Glutamatergic neuron (in vitro differentiated cells): ENCODE results near the gene GAS2L3. TPM values are rescaled to one million over a fixed set of nuclear protein-coding genes. Genes with fewer than 3 reads are reported as not detected.

Experiments used
- DNase-seq: peaks from one replicate; pipeline ENCODE4 v3.0.0; 2022
- H3K27ac Mint-ChIP-seq: one replicate; pipeline ENCODE4 v1.8.0; 2020; ENCODE audit warnings: mild to moderate bottlenecking, mixed read lengths, inconsistent platforms; ENCODE audit not compliant: unreplicated experiment
- H3K27me3 Mint-ChIP-seq: one replicate; pipeline ENCODE4 v1.8.0; 2020; ENCODE audit warnings: mild to moderate bottlenecking, moderate library complexity, mixed read lengths, inconsistent platforms; ENCODE audit not compliant: unreplicated experiment
- H3K36me3 Mint-ChIP-seq: one replicate; pipeline ENCODE4 v1.8.0; 2020; ENCODE audit warnings: mild to moderate bottlenecking, mixed read lengths, inconsistent platforms; ENCODE audit not compliant: unreplicated experiment
- H3K4me1 Mint-ChIP-seq: one replicate; pipeline ENCODE4 v1.8.0; 2020; ENCODE audit warnings: mild to moderate bottlenecking, low read depth, mixed read lengths, inconsistent platforms; ENCODE audit not compliant: unreplicated experiment
- H3K4me3 Mint-ChIP-seq: one replicate; pipeline ENCODE4 v1.8.0; 2020; ENCODE audit warnings: mild to moderate bottlenecking, mixed read lengths, inconsistent platforms; ENCODE audit not compliant: unreplicated experiment
- H3K9me3 Mint-ChIP-seq: one replicate; pipeline ENCODE4 v1.8.0; 2020; ENCODE audit warnings: mild to moderate bottlenecking, moderate library complexity, mixed read lengths, inconsistent platforms; ENCODE audit not compliant: unreplicated experiment
- CTCF ChIP-seq: fragments of 200-600 bp; sonication (generic); IDR thresholded peaks from one replicate; pipeline ENCODE4 v1.5.0; 2021; ENCODE audit not compliant: partially characterized antibody, unreplicated experiment
- long read RNA-seq: library from polyadenylated mRNA; unstranded; transcript quantifications from one replicate; pipeline ENCODE4 v2.0.0, GENCODE V29; 2020; ENCODE audit not compliant: unreplicated experiment
- total RNA-seq: library from RNA; stranded (reverse); fragmentation: NEBNext Ultra II Directional; extraction: Animal tissue kit (Norgen Biotek cat#: 25700); gene quantifications from one replicate; pipeline ENCODE4 v1.2.1, GENCODE V29; 2021; ENCODE audit not compliant: unreplicated experiment

The GAS2L3 gene
- total RNA-seq: 56.2 TPM
- long read RNA-seq, partial matches to known transcripts: 0 of 6 reads
- long read RNA-seq, other reads (novel, unspliced or antisense): 6 of 6 reads

GRCh38 chr12:100573292-100574186 lies at the start of gene GAS2L3:
GAS2L3 (plus strand) TSS chr12:100573684; CDS start chr12:100594905, 21,221 bp downstream.
- H3K9me3 Mint-ChIP-seq: no peaks in the 10 kb centered on the region
- peak; percentile 93 for DNase-seq
- no peaks in the 10 kb centered on the region for H3K4me1 Mint-ChIP-seq

GRCh38 chr12:100528034-100528433 lies 45.5 kb upstream of the GAS2L3 start:
- no peaks in the 10 kb centered on the region for H3K4me1 Mint-ChIP-seq
- TF ChIP-seq CTCF: no peak
- no peaks in the 10 kb centered on the region for H3K9me3 Mint-ChIP-seq
- H3K36me3 Mint-ChIP-seq: no peaks in the 10 kb centered on the region
- H3K27ac Mint-ChIP-seq: no peak overlapping the region
- H3K4me3 Mint-ChIP-seq: no peak overlapping the region
- H3K27me3 Mint-ChIP-seq: no peaks in the 10 kb centered on the region
- DNase-seq: no peak

More at GRCh38 chr12:100573292-100574186, at the start of gene GAS2L3:
- H3K27me3 Mint-ChIP-seq: peaks cover 5% of the 10 kb centered on the region
- no peak for TF ChIP-seq CTCF
- peak within 1 kb of the TSS; percentile 31 for H3K27ac Mint-ChIP-seq
- H3K4me3 Mint-ChIP-seq: peak within 1 kb of the TSS; percentile 97
- H3K36me3 Mint-ChIP-seq: no peaks in the 10 kb centered on the region

- H3K27ac Mint-ChIP-seq: no peak overlapping the region
- H3K4me3 Mint-ChIP-seq: no peak overlapping the region
- no peak for TF ChIP-seq CTCF
- no peaks in the 10 kb centered on the region for H3K27me3 Mint-ChIP-seq
- no peaks in the 10 kb centered on the region for H3K36me3 Mint-ChIP-seq
- no peaks in the 10 kb centered on the region for H3K4me1 Mint-ChIP-seq
- DNase-seq: no peak
- H3K9me3 Mint-ChIP-seq: no peaks in the 10 kb centered on the region
Observed at GRCh38 chr12:100528471-100529127, 44.9 kb upstream of the GAS2L3 start.

GRCh38 chr12:100529756-100530350 lies 43.6 kb upstream of the GAS2L3 start:
- H3K9me3 Mint-ChIP-seq: no peaks in the 10 kb centered on the region
- H3K27me3 Mint-ChIP-seq: no peaks in the 10 kb centered on the region
- H3K27ac Mint-ChIP-seq: no peak overlapping the region
- DNase-seq: no peak
- no peaks in the 10 kb centered on the region for H3K4me1 Mint-ChIP-seq
- H3K36me3 Mint-ChIP-seq: no peaks in the 10 kb centered on the region
- no peak for TF ChIP-seq CTCF
- no peak overlapping the region for H3K4me3 Mint-ChIP-seq
